Lower leg skin (tissue), 3 donors: Measurements from ENCODE around the gene VIL1.

Source experiments
- POLR2A ChIP-seq, 2 donors: fragments of 450-650 bp; IDR thresholded peaks; one replicate each; pipeline ENCODE4 v1.6.1; 2016 to 2017; ENCODE audit warnings: antibody characterized with exemption in 2 of 2, mild to moderate bottlenecking in 1 of 2, moderate library complexity in 1 of 2
- TF ChIP-seq, protein P1 (sequence below), 3 donors: fragments of 450-650 bp; IDR thresholded peaks; one replicate each; pipeline ENCODE4 v1.5.1; 2016; ENCODE audit warnings: antibody characterized with exemption in 3 of 3, mild to moderate bottlenecking in 3 of 3, moderate library complexity in 2 of 3

DNA sequence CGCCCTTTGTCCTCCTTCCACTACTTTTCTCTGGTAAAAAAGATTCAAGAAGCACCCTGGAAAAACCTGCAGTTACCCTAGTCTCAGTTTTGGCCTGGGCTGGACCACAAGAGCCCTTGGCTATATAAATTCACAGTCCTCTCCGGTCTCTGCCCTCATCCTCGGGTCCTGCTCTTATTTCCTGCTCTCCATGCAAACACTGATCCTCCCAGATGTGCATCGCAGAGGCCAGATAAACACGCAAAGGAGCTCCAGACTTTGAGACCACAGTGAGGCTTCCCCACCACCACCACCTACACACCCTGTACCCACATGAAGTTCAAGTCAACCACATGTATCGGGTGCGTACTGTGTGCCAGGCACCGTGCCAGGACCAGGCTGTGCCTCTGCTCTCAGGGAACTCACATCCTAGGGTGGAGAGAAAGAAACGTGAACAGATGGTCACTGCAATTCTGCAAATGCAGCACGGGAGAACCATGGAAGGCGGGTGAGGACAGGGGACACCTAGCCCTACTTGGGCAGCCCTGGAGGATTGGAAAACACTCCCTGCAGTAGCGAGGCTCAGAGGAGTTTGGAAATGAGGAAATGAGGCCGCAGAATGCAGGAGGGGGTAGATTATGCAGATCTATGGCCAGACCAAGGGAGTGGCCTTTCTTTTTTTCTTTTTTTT, 11.8 kb upstream of the VIL1 start:
- TF ChIP-seq, protein P1, sequence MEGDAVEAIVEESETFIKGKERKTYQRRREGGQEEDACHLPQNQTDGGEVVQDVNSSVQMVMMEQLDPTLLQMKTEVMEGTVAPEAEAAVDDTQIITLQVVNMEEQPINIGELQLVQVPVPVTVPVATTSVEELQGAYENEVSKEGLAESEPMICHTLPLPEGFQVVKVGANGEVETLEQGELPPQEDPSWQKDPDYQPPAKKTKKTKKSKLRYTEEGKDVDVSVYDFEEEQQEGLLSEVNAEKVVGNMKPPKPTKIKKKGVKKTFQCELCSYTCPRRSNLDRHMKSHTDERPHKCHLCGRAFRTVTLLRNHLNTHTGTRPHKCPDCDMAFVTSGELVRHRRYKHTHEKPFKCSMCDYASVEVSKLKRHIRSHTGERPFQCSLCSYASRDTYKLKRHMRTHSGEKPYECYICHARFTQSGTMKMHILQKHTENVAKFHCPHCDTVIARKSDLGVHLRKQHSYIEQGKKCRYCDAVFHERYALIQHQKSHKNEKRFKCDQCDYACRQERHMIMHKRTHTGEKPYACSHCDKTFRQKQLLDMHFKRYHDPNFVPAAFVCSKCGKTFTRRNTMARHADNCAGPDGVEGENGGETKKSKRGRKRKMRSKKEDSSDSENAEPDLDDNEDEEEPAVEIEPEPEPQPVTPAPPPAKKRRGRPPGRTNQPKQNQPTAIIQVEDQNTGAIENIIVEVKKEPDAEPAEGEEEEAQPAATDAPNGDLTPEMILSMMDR (IDR thresholded peaks at IDR 0.05): no peak
- no peak for TF ChIP-seq POLR2A (IDR thresholded peaks at IDR 0.05)
